NCI-H226 (cell line): ENCODE data around the gene MISP.
A peak's percentile ranks its signal among the peaks of the same experiment; 100 is the strongest.

Source experiments
- DNase-seq: peaks from one replicate; pipeline ENCODE4 v3.0.0-alpha.2; 2015

MISP gene

GRCh38 chr19:798415-799075 is 47.6 kb downstream of the MISP start:
- DNase-seq: no peak

- DNase-seq: no peak
These were observed 48.4 kb downstream of the MISP start for GRCh38 chr19:799076-799881.

GRCh38 chr19:800360-801029 is 49.6 kb downstream of the MISP start:
- DNase-seq: no peak

- peak; percentile 86 for DNase-seq
These were observed 50.3 kb downstream of the MISP start for GRCh38 chr19:801030-801860.

- DNase-seq: peak; percentile 34
These were observed 51.1 kb downstream of the MISP start for GRCh38 chr19:801861-802497.

GRCh38 chr19:802498-803098 is 51.7 kb downstream of the MISP start:
- no peak for DNase-seq

GRCh38 chr19:803099-803561 is 52.2 kb downstream of the MISP start:
- no peak for DNase-seq

GRCh38 chr19:803686-804418 is 52.9 kb downstream of the MISP start:
- no peak for DNase-seq

GRCh38 chr19:804419-805165 is 53.7 kb downstream of the MISP start:
- no peak for DNase-seq

- DNase-seq: no peak
These were observed 54.2 kb downstream of the MISP start for GRCh38 chr19:805166-805551.

GRCh38 chr19:805600-806550 is 55.0 kb downstream of the MISP start:
- DNase-seq: no peak

- no peak for DNase-seq
These were observed 56.0 kb downstream of the MISP start for GRCh38 chr19:806815-807421.

GRCh38 chr19:807627-808422 is 56.9 kb downstream of the MISP start:
- no peak for DNase-seq

- DNase-seq: no peak
These were observed 57.5 kb downstream of the MISP start for GRCh38 chr19:808423-808775.

GRCh38 chr19:810077-810855 is 59.4 kb downstream of the MISP start:
- DNase-seq: no peak

- DNase-seq: no peak
These were observed 60.1 kb downstream of the MISP start for GRCh38 chr19:810883-811489.
